22Rv1 (cell line): ENCODE results near the gene HP1BP3.

Experiments used
- ZFX ChIP-seq: fragments of 450-650 bp; IDR thresholded peaks from 2 replicates; pipeline ENCODE4 v1.6.1; 2017; ENCODE audit warnings: antibody characterized with exemption, borderline replicate concordance
- TF ChIP-seq, protein P1 (sequence below): fragments of 450-650 bp; IDR thresholded peaks from 2 replicates; pipeline ENCODE4 v1.5.1; 2017; ENCODE audit warnings: mild to moderate bottlenecking

GRCh38 chr1:20735581-20736111, 51.5 kb downstream of the HP1BP3 start:
- TF ChIP-seq, protein P1, sequence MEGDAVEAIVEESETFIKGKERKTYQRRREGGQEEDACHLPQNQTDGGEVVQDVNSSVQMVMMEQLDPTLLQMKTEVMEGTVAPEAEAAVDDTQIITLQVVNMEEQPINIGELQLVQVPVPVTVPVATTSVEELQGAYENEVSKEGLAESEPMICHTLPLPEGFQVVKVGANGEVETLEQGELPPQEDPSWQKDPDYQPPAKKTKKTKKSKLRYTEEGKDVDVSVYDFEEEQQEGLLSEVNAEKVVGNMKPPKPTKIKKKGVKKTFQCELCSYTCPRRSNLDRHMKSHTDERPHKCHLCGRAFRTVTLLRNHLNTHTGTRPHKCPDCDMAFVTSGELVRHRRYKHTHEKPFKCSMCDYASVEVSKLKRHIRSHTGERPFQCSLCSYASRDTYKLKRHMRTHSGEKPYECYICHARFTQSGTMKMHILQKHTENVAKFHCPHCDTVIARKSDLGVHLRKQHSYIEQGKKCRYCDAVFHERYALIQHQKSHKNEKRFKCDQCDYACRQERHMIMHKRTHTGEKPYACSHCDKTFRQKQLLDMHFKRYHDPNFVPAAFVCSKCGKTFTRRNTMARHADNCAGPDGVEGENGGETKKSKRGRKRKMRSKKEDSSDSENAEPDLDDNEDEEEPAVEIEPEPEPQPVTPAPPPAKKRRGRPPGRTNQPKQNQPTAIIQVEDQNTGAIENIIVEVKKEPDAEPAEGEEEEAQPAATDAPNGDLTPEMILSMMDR: no peak
- TF ChIP-seq ZFX: no peak
